Measurements from ENCODE around the gene STEAP2. TPM values are rescaled to one million over a fixed set of nuclear protein-coding genes. Genes with fewer than 3 reads are reported as not detected.

STEAP2 gene
- total and polyA plus RNA-seq, 2 experiments from 2014 or later: 2.0 to 3.4 TPM

DNA sequence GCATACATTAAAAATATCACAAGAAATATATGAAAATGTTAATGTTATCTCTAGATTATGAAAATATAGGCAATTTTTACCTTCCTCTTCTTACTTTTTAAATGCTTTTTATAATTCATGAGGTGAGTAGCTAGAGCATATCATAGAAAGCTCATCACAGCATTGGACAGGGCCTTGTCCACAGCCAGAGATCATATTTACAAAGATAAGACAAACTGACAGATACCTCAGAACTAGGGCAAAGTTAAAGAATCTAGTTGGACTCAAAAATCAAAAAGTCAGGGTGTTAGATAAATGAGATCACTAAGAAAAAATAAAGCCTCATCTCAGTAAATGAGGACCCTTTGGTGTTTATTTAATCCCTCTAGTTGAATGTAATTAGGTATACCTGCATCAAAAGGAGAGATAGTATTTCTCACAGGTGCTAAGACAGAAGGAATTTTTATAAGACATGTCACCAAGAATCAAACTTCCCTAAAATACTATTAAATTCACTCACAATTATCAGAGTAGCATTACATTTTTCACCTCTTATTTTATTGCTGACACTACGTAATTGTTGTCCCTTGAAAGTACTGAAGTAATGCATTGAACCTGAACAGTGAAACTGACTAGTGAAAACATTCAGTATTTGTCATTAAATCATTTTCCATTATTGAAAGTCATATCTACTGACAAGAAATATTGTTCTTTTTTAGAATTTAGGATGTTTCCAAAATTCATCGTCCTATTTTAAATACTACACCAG is 59.1 kb downstream of the STEAP2 start:
- H3K36me3 ChIP-seq: no peaks in the 10 kb centered on the region
- no peak overlapping the region for H3K27ac ChIP-seq
- H3K27me3 ChIP-seq: no peaks in the 10 kb centered on the region
- no peaks in the 10 kb centered on the region for H3K9me3 ChIP-seq (ENCODE audit: low read depth)
- H3K4me1 ChIP-seq (ENCODE audit: low read depth): no peaks in the 10 kb centered on the region
- TF ChIP-seq, protein P1, sequence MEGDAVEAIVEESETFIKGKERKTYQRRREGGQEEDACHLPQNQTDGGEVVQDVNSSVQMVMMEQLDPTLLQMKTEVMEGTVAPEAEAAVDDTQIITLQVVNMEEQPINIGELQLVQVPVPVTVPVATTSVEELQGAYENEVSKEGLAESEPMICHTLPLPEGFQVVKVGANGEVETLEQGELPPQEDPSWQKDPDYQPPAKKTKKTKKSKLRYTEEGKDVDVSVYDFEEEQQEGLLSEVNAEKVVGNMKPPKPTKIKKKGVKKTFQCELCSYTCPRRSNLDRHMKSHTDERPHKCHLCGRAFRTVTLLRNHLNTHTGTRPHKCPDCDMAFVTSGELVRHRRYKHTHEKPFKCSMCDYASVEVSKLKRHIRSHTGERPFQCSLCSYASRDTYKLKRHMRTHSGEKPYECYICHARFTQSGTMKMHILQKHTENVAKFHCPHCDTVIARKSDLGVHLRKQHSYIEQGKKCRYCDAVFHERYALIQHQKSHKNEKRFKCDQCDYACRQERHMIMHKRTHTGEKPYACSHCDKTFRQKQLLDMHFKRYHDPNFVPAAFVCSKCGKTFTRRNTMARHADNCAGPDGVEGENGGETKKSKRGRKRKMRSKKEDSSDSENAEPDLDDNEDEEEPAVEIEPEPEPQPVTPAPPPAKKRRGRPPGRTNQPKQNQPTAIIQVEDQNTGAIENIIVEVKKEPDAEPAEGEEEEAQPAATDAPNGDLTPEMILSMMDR (IDR thresholded peaks at IDR 0.05; ENCODE audit: low read depth, low read length): no peak
- H3K4me3 ChIP-seq: no peak overlapping the region
- no peak for DNase-seq (ENCODE audit: low read depth in 1 of 2, low spot score in 1 of 2)

DNA sequence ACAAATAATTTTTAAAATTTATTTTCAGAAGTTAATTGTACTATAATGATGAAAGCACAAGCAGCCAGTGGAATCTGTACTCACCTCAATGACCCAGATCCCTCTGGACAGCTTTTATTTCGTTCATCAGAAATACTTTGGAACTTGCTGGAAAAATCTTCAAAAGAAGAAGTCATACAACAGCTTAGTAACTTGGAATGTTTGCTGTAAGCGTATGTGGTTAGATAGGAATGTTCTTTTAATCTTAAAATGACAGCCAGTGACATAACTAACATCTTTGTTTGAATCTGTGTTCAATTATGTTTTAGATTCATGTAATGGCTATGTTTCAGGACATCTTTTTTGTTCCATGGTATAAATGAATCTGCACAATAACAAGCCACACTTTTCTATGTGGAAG is 60.2 kb downstream of the STEAP2 start:
- H3K9me3 ChIP-seq (ENCODE audit: low read depth): no peaks in the 10 kb centered on the region
- no peaks in the 10 kb centered on the region for H3K36me3 ChIP-seq
- peak in 1 of 2 donors; percentile 74 for DNase-seq (ENCODE audit: low read depth in 1 of 2, low spot score in 1 of 2)
- TF ChIP-seq, protein P1 (IDR thresholded peaks at IDR 0.05; ENCODE audit: low read depth, low read length): no peak
- H3K27me3 ChIP-seq: no peaks in the 10 kb centered on the region
- no peak overlapping the region for H3K27ac ChIP-seq
- H3K4me1 ChIP-seq (ENCODE audit: low read depth): no peaks in the 10 kb centered on the region
- no peak overlapping the region for H3K4me3 ChIP-seq

DNA sequence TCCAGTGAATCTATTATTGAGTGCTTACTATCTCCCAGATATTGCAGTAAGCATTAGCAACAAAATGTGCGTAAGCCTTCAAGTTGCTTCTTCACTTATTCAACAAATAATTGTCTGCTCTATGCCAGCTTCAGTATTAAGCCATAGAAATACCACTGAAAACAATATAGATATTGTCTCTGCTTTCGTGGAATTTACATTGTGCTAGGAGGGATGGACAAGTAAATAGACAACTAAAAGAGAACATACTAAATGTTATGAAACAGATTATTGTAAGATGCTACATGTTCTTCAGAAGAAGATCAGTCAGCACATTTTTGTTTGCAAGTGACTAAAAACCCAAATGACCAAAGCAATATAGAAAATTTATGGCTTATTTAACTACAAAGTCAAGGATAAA is 60.7 kb downstream of the STEAP2 start:
- Histone ChIP-seq H3K36me3 (no peaks in the 10 kb centered on the region), H3K4me3 (no peak overlapping the region), H3K9me3 (ENCODE audit: low read depth) (no peaks in the 10 kb centered on the region), H3K27me3 (no peaks in the 10 kb centered on the region), H3K27ac (no peak overlapping the region), H3K4me1 (ENCODE audit: low read depth) (no peaks in the 10 kb centered on the region)
- TF ChIP-seq, protein P1 (IDR thresholded peaks at IDR 0.05; ENCODE audit: low read depth, low read length): no peak
- DNase-seq (ENCODE audit: low read depth in 1 of 2, low spot score in 1 of 2): no peak

DNA sequence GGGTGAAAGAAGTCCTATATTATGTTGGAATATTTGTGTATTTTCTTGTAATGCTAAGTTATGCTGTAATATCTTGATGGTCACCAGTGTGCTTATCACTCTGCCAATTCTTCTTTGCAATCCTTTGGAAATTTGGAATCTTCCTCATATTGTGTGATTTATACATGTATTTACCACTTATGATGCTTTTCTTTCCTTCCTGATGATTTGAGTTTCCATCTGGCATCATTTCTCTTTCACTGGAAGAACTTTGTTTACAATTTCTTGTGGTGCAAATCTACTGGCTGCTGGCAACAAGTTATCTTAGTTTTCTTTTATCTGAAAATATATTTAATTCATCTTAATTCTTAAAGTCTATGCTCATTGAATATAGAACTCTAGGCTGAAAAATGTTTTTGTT is 62.6 kb downstream of the STEAP2 start:
- H3K27ac ChIP-seq: no peak overlapping the region
- H3K36me3 ChIP-seq: no peaks in the 10 kb centered on the region
- TF ChIP-seq, protein P1 (IDR thresholded peaks at IDR 0.05; ENCODE audit: low read depth, low read length): no peak

DNA sequence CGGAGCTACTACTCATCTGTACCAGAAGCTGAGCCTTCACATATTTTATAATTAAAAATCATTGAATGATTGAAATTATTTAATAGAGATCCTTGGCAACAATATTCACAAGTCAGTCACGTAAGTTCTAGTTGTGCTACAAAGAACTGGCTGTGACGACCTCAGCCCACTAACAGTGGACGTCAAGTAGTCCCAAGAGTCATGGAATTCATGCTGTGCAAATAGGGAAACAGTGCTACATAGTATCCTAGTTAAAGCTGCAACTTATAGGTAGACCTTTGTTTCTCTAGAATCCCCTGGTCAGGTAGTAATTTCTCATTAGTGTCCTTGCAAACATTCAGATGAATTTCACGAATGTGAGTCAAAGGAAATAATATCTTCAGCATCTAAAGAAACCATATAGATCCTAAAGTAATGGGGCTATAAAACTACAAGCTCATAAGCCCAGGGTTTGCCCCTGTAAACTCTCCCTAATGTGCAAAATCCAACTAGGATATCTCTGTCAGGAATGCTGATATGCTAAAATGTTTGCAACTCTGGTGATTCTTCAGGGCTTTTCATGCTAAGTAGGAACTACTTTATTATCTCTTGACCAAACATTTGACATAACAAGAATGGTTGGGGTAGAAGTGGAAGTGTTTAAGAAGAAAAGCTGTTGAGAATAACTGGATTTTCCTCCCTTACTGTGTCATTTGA is 64.6 kb downstream of the STEAP2 start:
- Histone ChIP-seq H3K36me3 (no peaks in the 10 kb centered on the region), H3K4me1 (ENCODE audit: low read depth) (no peaks in the 10 kb centered on the region), H3K27ac (no peak overlapping the region), H3K27me3 (no peaks in the 10 kb centered on the region), H3K4me3 (no peak overlapping the region), H3K9me3 (ENCODE audit: low read depth) (no peaks in the 10 kb centered on the region)
- DNase-seq (ENCODE audit: low read depth in 1 of 2, low spot score in 1 of 2): no peak
- TF ChIP-seq, protein P1 (IDR thresholded peaks at IDR 0.05; ENCODE audit: low read depth, low read length): no peak

More for the DNA sequence above, 62.6 kb downstream of the STEAP2 start:
- no peak for DNase-seq (ENCODE audit: low read depth in 1 of 2, low spot score in 1 of 2)
- no peaks in the 10 kb centered on the region for H3K4me1 ChIP-seq (ENCODE audit: low read depth)
- no peaks in the 10 kb centered on the region for H3K27me3 ChIP-seq
- H3K9me3 ChIP-seq (ENCODE audit: low read depth): no peaks in the 10 kb centered on the region
- H3K4me3 ChIP-seq: no peak overlapping the region

Other genes with a start within 250 kb of the STEAP2 start
- not detected in 2 replicates for gene STEAP1, start 57.3 kb upstream of the STEAP2 start, total RNA-seq
- gene STEAP1, start 57.3 kb upstream of the STEAP2 start, polyA plus RNA-seq: not detected in 2 replicates
- gene CFAP69, start 33.4 kb downstream of the STEAP2 start, total RNA-seq: 4.3 and 19.2 TPM in 2 replicates
- 2.5 and 3.9 TPM in 2 replicates for gene CFAP69, start 33.4 kb downstream of the STEAP2 start, polyA plus RNA-seq
- not detected in 2 replicates for gene FAM237B, start 109.6 kb downstream of the STEAP2 start, total RNA-seq
- not detected in 2 replicates for gene FAM237B, start 109.6 kb downstream of the STEAP2 start, polyA plus RNA-seq
- 5.4 and 5.5 TPM in 2 replicates for gene GTPBP10, start 135.0 kb downstream of the STEAP2 start, total RNA-seq
- gene GTPBP10, start 135.0 kb downstream of the STEAP2 start, polyA plus RNA-seq: 11.2 and 12.7 TPM in 2 replicates
- 24.6 and 25.8 TPM in 2 replicates for gene CLDN12, start 191.7 kb downstream of the STEAP2 start, total RNA-seq
- 23.7 and 31.8 TPM in 2 replicates for gene CLDN12, start 191.7 kb downstream of the STEAP2 start, polyA plus RNA-seq